CD4-positive, alpha-beta T cell (primary cell): ENCODE measurements around the gene SSBP3. TPM values are rescaled to one million over a fixed set of nuclear protein-coding genes. Genes with fewer than 3 reads are reported as not detected.
A peak's percentile ranks its signal among the peaks of the same experiment; 100 is the strongest.

Experiments
- ATAC-seq: fragments of 200-7000 bp; cut with Tn5 transposase; one replicate; pipeline ENCODE4 v1.10.0; 2022; ENCODE audit warnings: mild to moderate bottlenecking; ENCODE audit not compliant: poor library complexity
- CTCF ChIA-PET: fragments of 350-600 bp; sonication (Branson Sonifier 250); formaldehyde crosslinking; loops from one replicate; lab custom pipeline; 2021; ENCODE audit warnings: antibody characterized with exemption, inconsistent platforms; lab: Charles Lee
- POLR2A ChIA-PET: fragments of 350-600 bp; sonication (Branson Sonifier 250); formaldehyde crosslinking; loops from one replicate; lab custom pipeline; 2021; ENCODE audit warnings: antibody characterized with exemption, inconsistent platforms; lab: Charles Lee
- DNase-seq, 14 experiments: peaks; one replicate each; pipeline ENCODE4 v3.0.0-alpha.2; 2013 to 2020; ENCODE audit warnings: mixed read lengths in 2 of 14
- H3K27ac ChIP-seq, 2 donors: one replicate each; pipeline versions ENCODE4 v1.5.1 to v1.7.0; 2013; ENCODE audit warnings: low read length in 2 of 2, low read depth in 1 of 2, mild to moderate bottlenecking in 1 of 2
- H3K27me3 ChIP-seq, 2 experiments: 1 replicate in 1 of 2; 2 replicates in 1 of 2; pipeline versions ENCODE4 v1.6.1 to v1.7.0; 2013; ENCODE audit warnings: low read length in 2 of 2, control low read depth in 1 of 2, mild to moderate bottlenecking in 1 of 2, moderate library complexity in 1 of 2; ENCODE audit not compliant: insufficient read depth in 2 of 2, control insufficient read depth in 1 of 2
- H3K36me3 ChIP-seq: one replicate; pipeline ENCODE4 v1.6.1; 2013; ENCODE audit warnings: low read length, control low read depth; ENCODE audit not compliant: insufficient read depth
- H3K4me1 ChIP-seq: one replicate; pipeline ENCODE4 v1.6.1; 2013; ENCODE audit warnings: low read length, control low read depth; ENCODE audit not compliant: insufficient read depth
- H3K4me3 ChIP-seq: one replicate; pipeline ENCODE4 v1.5.1; 2013; ENCODE audit warnings: mild to moderate bottlenecking, low read length, moderate library complexity
- H3K9me3 ChIP-seq, 2 experiments: 1 replicate in 1 of 2; 2 replicates in 1 of 2; pipeline versions ENCODE4 v1.6.1 to v1.7.0; 2013; ENCODE audit warnings: low read length in 2 of 2, mild to moderate bottlenecking in 2 of 2, control low read depth in 1 of 2, moderate library complexity in 1 of 2; ENCODE audit not compliant: control insufficient read depth in 1 of 2, insufficient read depth in 1 of 2
- H3K27ac Mint-ChIP-seq: one replicate; pipeline ENCODE4 v1.8.0; 2020; ENCODE audit warnings: mixed read lengths
- H3K27me3 Mint-ChIP-seq: one replicate; pipeline ENCODE4 v1.8.0; 2021; ENCODE audit warnings: mixed read lengths
- H3K36me3 Mint-ChIP-seq: one replicate; pipeline ENCODE4 v1.8.0; 2021; ENCODE audit warnings: low read depth, mixed read lengths
- H3K4me1 Mint-ChIP-seq: one replicate; pipeline ENCODE4 v1.8.0; 2021; ENCODE audit warnings: low read depth, mixed read lengths
- H3K4me3 Mint-ChIP-seq: one replicate; pipeline ENCODE4 v1.8.0; 2020; ENCODE audit warnings: mild to moderate bottlenecking, mixed read lengths
- H3K9me3 Mint-ChIP-seq: one replicate; pipeline ENCODE4 v1.8.0; 2020; ENCODE audit warnings: mixed read lengths
- CTCF ChIP-seq: fragments of 200-600 bp; IDR thresholded peaks from one replicate; pipeline ENCODE4 v1.8.0; 2022; ENCODE audit warnings: antibody characterized with exemption, mild to moderate bottlenecking
- intact Hi-C, 2 experiments: fragments of 100-400 bp; cut with DNase I in 1 of 2; cut with micrococcal nuclease in 1 of 2; formaldehyde crosslinking; loops; one replicate each; pipeline versions ENCODE4 v1.15.1 to v1.9.0; 2023 to 2025; cut with DNase I, micrococcal nuclease
- total RNA-seq, 174 experiments: library from RNA in 2 of 174; stranded (reverse) in 2 of 174; gene quantifications; one replicate each; pipeline ENCODE4 v1.2.3 and lab custom pipeline; 2021 to 2026

SSBP3 gene
- total RNA-seq, 2 experiments from 2014 or later, result 50.6 to 52.4 TPM

GRCh38 chr1:54325284-54325683 is 80.9 kb downstream of the SSBP3 start:
- Mint-ChIP-seq H3K27me3 (no peaks in the 10 kb centered on the region), H3K4me1 (peaks cover 95% of the 10 kb centered on the region)
- TF ChIP-seq CTCF, result no peak

GRCh38 chr1:54324251-54325140 is 81.7 kb downstream of the SSBP3 start:
- Histone ChIP-seq H3K27ac (no peak overlapping the region), H3K27me3 (no peaks in the 10 kb centered on the region), H3K4me3 (no peak overlapping the region), H3K9me3 (no peaks in the 10 kb centered on the region), H3K4me1 (peaks cover 24% of the 10 kb centered on the region), H3K36me3 (peaks cover 2% of the 10 kb centered on the region)
- no peaks in the 10 kb centered on the region for H3K9me3 Mint-ChIP-seq
- H3K4me1 Mint-ChIP-seq, result peaks cover 95% of the 10 kb centered on the region
- no peak overlapping the region for H3K4me3 Mint-ChIP-seq
- DNase-seq, result no peak
- POLR2A ChIA-PET, result no interaction called here
- no peak for TF ChIP-seq CTCF
- intact Hi-C loops, result no loop called here
- H3K36me3 Mint-ChIP-seq, result no peaks in the 10 kb centered on the region
- H3K27ac Mint-ChIP-seq, result peak overlapping the region; percentile 74
- no peak for ATAC-seq
- no peaks in the 10 kb centered on the region for H3K27me3 Mint-ChIP-seq
- CTCF ChIA-PET, result interaction anchor here (0.6 kb wide), 1 partner anchor 70 kb away, joined by 4 read pairs; no protein-coding TSS in a partner anchor

More at GRCh38 chr1:54325284-54325683, 80.9 kb downstream of the SSBP3 start:
- no peaks in the 10 kb centered on the region for H3K27me3 ChIP-seq
- intact Hi-C loops, result no loop called here
- ATAC-seq (no peak), DNase-seq (no peak)
- H3K4me3 Mint-ChIP-seq, result no peak overlapping the region
- H3K9me3 ChIP-seq, result no peaks in the 10 kb centered on the region
- no peaks in the 10 kb centered on the region for H3K36me3 Mint-ChIP-seq
- H3K27ac Mint-ChIP-seq, result peak overlapping the region; percentile 74
- no peak overlapping the region for H3K4me3 ChIP-seq
- H3K36me3 ChIP-seq, result peaks cover 2% of the 10 kb centered on the region
- POLR2A ChIA-PET, result no interaction called here
- H3K4me1 ChIP-seq, result peaks cover 30% of the 10 kb centered on the region
- CTCF ChIA-PET, result no interaction called here
- no peaks in the 10 kb centered on the region for H3K9me3 Mint-ChIP-seq
- H3K27ac ChIP-seq, result no peak overlapping the region

GRCh38 chr1:54323921-54324250 is 82.3 kb downstream of the SSBP3 start:
- Mint-ChIP-seq H3K4me3 (no peak overlapping the region), H3K27ac (peak overlapping the region; percentile 74), H3K4me1 (peaks cover 95% of the 10 kb centered on the region), H3K27me3 (no peaks in the 10 kb centered on the region), H3K36me3 (no peaks in the 10 kb centered on the region), H3K9me3 (no peaks in the 10 kb centered on the region)
- ChIA-PET POLR2A (no interaction called here), CTCF (interaction anchor here (0.6 kb wide), 1 partner anchor 70 kb away, joined by 4 read pairs; no protein-coding TSS in a partner anchor)
- ATAC-seq (no peak), DNase-seq (no peak)
- no peak overlapping the region for H3K4me3 ChIP-seq
- no peak overlapping the region for H3K27ac ChIP-seq
- no peak for TF ChIP-seq CTCF
- H3K27me3 ChIP-seq, result no peaks in the 10 kb centered on the region
- H3K36me3 ChIP-seq, result peaks cover 2% of the 10 kb centered on the region
- H3K9me3 ChIP-seq, result no peaks in the 10 kb centered on the region
- intact Hi-C loops, result no loop called here
- peaks cover 21% of the 10 kb centered on the region for H3K4me1 ChIP-seq
